22Rv1 (cell line): ENCODE measurements around the gene GPHB5.

ENCODE experiments used
- ZFX ChIP-seq: fragments of 450-650 bp; IDR thresholded peaks from 2 replicates; pipeline ENCODE4 v1.6.1; 2017; ENCODE audit warnings: antibody characterized with exemption, borderline replicate concordance
- TF ChIP-seq, protein P1 (sequence below): fragments of 450-650 bp; IDR thresholded peaks from 2 replicates; pipeline ENCODE4 v1.5.1; 2017; ENCODE audit warnings: mild to moderate bottlenecking

GRCh38 chr14:63292805-63293204 lies 25.9 kb downstream of the GPHB5 start:
- TF ChIP-seq, protein P1, sequence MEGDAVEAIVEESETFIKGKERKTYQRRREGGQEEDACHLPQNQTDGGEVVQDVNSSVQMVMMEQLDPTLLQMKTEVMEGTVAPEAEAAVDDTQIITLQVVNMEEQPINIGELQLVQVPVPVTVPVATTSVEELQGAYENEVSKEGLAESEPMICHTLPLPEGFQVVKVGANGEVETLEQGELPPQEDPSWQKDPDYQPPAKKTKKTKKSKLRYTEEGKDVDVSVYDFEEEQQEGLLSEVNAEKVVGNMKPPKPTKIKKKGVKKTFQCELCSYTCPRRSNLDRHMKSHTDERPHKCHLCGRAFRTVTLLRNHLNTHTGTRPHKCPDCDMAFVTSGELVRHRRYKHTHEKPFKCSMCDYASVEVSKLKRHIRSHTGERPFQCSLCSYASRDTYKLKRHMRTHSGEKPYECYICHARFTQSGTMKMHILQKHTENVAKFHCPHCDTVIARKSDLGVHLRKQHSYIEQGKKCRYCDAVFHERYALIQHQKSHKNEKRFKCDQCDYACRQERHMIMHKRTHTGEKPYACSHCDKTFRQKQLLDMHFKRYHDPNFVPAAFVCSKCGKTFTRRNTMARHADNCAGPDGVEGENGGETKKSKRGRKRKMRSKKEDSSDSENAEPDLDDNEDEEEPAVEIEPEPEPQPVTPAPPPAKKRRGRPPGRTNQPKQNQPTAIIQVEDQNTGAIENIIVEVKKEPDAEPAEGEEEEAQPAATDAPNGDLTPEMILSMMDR: no peak
- no peak for TF ChIP-seq ZFX
